Measurements from ENCODE around the gene SZRD1.
A peak's percentile ranks its signal among the peaks of the same experiment; 100 is the strongest.
"Not testable (repeated sequence)": the region's sequence is repeated elsewhere in the genome, so short reads cannot be mapped to it uniquely, and the experiment has no call there.

The SZRD1 gene

DNA sequence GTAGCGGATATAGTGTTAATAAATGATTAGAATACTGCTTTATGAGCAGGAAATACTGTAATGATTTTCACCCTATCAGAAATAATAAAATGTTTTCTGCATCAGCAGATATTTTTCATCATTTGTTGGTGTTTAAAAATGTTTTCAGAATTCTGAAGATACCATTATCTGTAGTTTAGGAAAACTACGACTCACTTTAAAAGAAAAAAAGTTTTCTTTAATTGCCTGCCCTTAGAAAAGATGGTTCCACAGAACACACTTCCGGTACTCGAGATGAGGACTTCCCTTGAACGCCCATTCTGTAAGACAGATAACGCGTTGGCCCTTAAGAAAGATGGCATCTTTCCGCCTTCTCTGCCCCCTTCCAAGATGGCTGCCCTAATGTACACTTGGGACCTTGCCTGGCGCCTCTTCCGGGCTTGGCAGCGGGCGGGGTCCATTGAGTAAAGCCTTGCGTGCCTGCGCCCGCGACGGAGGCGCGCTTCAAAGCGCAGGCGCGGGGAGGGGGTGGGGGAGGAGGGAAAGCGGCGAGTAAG lies at the start of gene SZRD1:
Gene SZRD1, plus strand, starts transcription at position 521 of the 536 bp plus-strand sequence. CDS start 16 bp downstream, outside the sequence.
- DNase-seq: peak; percentile 98

- DNase-seq: no peak
Measured at GRCh38 chr1:16318555-16318954, 48.5 kb upstream of the SZRD1 start.

DNA sequence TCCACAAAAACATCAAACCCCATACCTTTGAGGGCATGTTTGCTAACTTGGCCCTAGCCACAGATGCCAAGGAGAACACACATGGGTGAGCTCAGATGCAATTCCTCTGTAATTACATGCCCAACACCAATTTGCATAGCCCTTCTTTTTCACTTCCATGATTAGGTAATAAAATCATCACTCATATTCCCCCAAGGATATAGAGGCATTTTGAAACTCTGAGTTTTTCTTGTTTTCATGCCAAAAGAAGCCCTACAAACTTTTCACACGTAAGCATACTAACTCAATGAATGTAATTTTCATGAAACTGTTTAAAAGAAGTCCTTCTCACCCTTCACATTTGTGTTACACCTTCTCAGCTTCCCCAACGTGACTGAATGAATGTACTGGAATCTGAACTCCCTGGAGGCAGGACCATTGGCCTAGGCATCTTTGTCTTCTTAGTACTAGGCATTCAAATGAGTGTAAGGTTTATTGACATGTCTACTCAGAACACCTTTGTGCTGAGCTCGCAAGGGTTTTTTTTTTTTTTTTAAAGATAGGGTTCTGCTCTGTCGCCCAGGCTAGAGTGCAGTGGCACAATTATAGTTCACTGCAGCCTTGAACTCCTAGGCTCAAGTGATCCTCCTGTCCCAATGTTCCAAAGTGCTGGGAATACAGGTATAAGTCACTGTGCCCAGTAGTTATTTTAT lies 45.7 kb upstream of the SZRD1 start:
- no peak for DNase-seq

- no peak for DNase-seq
Measured at GRCh38 chr1:16324456-16324890, 42.6 kb upstream of the SZRD1 start.

- DNase-seq: no peak
Measured at GRCh38 chr1:16326833-16327404, 40.1 kb upstream of the SZRD1 start.

DNA sequence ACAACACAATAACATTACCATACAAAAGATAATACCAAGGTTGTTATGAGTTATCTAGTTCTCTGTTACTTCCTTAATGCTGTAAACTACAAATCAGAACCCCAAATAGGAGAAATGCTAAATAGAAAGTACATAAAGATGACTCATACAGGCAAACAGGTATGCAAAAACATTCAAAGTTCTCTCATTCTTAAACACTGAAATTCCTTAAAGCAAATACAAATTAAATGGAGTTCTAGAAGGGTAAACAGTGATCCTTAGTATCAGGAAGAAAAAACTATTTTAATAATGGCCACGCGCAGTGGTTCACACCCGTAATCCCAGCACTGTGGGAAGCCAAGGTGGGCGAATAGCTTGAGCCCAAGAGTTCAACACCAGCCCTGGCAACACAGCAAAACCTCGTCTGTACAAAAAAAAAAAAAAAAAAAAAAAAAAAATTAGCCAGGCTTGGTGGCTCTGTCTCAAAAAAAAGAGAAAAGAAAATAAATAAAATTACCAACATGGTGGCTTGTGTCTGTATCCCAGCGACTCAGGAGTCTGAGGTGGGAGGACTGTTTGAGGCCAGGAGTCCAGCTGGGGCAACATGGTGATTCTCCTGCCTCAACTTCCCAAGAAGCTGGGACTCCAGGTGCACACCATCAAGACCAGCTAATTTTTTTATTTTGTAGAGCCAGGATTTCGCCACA lies 32.2 kb upstream of the SZRD1 start:
- DNase-seq: no peak

- DNase-seq: no peak
Measured at GRCh38 chr1:16338961-16339360, 28.1 kb upstream of the SZRD1 start.

DNA sequence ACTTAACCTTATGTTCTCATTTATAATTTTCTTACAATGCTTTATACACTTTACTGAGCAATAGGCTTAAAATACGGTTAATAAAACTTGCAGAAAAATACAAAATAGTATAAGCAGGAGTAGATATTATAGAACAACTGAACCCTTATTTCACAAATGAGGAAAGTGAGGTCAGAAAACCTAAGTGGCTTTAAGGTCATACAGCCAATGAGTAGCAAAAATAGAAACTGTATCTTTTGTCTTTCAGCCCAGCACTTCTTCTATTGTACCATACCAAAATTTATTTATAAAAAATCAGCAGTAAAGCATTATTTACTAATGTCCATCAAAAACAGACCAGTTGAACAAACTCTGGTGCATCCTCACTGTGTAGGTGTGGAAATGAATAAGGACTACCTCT lies 26.4 kb upstream of the SZRD1 start:
- DNase-seq: no peak

GRCh38 chr1:16342331-16343062 lies 24.5 kb upstream of the SZRD1 start:
- no peak for DNase-seq

DNA sequence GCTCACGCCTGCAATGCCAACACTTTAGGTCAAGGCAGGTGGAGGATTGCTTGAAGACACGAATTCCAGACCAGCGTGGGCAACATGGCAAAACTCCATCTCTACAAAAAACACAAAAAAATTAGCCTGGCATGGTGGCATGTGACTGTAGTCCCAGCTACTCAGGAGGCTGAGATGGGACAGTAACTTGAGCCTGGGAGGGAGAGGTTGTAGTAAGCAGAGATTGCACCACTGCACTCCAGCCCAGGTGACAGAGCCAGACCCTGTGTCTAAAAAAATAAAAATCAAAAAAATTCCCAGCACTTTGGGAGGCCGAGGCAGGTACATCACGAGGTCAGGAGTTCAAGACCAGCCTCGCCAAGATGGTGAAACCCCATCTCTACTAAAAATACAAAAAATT lies 23.8 kb upstream of the SZRD1 start:
- not testable (repeated sequence) for DNase-seq

DNA sequence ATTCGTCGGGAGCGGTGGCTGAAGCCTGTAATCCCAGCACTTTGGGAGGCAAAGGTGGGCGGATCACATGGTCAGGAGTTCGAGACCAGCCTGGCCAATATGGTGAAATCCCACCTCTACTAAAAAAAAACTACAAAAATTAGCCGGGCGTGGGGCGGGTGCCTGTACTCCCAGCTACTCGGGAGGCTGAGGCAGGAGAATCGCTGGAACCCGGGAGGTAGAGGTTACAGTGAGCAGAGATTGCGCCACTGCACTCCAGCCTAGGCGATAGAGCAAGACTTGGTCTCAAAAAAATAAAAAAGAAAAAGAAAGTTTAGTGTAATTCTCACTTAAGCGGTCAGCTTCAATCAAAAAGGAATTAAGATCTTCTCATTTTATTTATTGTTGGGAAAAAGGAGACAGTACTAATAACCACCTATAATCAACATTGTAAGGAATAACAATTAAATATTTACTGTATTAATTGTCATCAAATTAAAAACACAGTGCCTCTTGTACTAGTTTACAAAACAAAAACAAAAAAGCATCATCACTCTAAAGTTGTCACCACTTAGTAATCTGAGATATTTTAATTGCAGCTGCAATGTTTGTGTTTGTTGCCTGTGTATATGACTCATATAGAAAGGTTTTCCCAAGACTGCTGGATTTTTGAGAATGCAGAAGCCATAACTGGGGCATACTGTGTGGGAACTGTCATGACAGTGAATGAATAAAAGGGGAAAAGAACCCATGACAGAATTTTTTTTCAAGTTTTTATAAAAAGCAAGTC lies 18.4 kb upstream of the SZRD1 start:
- DNase-seq: no peak

DNA sequence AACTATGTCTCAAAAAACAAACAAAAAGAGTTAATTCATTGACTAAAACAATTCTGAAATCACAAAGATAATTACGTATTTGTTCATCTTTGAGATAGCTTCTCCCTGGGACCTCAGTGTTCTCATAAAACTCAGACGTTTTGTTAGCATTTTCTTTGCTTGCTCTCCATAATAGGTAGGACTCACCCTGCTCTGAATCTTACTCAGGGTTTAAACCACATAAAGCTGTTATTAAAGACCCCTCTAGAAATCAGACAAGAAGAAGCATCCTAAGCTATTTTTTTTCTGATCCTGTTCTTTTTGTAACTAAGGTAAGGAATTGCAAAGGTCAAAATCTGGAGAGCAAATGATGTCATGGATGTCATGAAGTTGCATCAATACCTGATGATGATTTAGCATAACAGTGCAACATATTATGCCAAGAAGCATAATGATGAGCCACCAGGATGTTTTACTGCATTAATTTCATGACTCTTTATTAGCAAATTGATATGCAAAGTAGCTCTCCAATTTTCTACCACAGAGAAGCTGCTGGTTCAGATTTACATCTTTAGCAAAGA lies 17.1 kb upstream of the SZRD1 start:
- no peak for DNase-seq

- peak; percentile 12 for DNase-seq
Measured at GRCh38 chr1:16351456-16351993, 15.5 kb upstream of the SZRD1 start.

DNA sequence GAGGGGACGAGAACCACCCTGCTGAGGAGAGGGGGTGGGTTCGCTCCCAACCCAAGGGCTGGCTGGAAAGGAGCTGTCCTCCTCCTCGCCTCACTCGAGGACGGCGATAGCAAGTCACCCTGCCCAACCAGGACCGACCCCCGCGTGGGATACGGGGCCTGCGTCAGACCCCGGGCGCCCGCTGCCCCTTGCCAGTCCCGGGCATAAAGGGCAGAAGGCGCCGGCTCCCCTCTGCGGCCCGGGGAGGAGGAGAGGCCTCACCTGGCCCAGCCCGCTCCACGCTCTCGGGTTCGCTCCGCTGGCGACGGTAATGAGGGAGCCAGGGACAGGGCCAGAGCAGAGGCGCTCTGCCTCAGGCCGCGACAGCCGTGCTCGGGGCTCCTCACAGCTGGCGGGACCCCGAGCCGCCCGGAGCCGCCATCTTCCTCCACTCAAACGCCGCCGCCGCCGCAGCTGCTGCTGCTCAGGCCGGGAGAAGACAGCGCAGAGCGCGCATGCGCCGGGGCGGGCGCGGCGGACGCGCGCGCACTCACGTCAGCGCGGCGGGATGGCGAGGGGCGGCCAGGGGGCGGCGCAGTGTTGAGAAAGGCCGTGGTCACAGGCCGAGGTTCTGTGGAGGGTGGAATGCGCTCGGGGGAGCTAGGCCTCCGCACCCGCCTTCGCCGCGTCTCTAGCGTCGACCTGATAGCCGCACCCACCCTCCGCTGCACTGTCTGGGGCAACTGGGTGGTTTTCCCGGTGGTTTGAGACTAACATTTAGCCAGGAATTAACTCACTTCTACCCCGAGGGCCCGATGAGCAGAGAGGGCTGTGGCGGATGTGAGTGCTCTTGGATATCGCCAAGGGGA lies 14.8 kb upstream of the SZRD1 start, which contains the start of gene FBXO42:
Gene FBXO42, minus strand, starts transcription at position 487 of the 848 bp plus-strand sequence. CDS start 37,062 bp downstream, outside the sequence.
- peak; percentile 92 for DNase-seq

GRCh38 chr1:16352842-16353535 lies 14.1 kb upstream of the SZRD1 start:
- DNase-seq: no peak

DNA sequence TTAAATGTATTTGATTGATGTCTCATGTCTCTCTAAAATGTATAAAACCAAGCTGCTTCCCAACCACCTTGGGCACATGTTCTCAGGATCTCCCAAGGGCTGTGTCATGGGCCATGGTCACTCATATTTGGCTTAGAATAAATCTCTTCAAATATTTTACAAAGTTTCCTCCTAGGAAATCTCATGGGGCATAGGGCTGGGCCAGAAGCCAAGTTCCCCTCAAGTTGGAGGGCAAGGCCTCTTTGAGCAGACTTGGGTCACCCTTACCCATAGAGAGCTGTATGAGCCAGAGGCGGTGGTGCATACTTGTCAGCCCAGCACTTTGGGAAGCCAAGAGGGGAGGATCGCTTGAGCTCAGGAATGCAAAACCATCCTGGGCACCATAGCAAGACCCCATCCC lies 12.4 kb upstream of the SZRD1 start:
- DNase-seq: no peak

DNA sequence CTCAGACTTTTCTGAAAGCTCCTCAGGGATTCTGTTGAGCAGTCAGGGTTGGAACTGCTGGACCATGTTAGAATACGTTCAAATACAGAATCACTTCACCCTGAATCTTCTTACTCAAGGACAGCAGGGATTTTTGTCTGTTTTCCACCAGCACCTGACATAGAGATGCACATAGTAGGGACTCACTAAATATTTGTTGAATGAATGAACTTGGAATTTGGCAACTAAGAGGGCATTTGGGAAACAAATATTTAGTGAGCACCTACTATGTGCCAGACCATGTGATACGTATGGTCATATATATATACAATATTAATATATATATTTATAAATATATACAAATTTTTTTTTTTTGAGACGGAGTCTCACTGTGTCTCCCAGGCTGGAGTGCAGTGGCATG lies 10.2 kb upstream of the SZRD1 start:
- DNase-seq: no peak

DNA sequence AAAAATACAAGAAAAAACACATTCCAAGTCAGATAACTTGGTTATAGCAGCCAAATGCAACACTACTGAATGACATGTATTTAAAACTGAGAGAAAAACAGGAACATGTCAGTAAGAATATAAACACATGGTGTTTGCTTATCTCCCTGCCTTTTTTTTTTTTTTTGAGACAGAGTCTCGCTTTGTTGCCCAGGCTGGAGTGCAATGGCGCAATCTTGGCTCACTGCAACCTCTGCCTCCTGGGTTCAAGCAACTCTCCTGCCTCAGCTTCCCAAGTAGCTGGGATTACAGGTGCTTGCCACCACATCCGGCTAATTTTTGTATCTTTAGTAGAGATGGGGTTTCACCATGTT lies 1.9 kb upstream of the SZRD1 start:
- DNase-seq: not testable (repeated sequence)

DNA sequence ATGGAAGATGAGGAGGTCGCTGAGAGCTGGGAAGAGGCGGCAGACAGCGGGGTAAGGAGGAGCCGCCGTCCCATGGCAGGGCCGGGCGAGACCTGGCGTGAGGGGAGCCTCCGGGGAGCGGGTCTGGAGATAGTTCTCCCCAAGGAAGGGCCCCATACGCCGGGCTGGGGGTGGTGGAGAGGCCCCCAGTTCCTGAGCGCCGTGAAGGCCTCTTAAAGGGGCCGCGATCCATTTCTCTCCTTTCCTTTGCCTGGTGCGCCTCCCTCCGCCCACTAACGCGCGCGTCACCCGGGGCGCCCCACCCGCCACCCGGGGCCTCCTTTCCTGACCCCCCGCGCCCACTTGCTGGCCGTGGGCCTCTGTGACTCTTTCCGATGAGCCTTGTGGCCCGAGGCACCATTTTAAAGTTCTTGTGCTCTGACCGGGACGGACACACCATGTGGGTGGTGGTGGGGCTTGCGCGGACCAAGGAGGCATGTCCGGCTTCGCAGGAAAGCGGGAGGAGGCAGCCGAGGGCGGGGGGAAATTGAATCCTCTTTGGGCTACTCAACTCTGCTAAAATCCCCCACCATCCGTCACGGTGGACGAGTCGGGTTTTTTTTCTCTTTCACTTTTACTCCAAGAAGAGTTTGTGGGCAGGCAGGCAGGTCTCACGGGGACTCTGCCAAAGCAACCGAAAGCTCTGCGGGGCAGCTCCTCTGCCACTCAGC lies 371 bp downstream of the SZRD1 start:
- peak; percentile 78 for DNase-seq

All from NCI-H2227 treated with DMSO at 0.1 percent for 48 hours (cell line).